Activated CD4-positive, alpha-beta memory T cell treated with anti-CD3 and anti-CD28 coated beads, Interleukin-2, amount 10 ng/mL, durations not matched to agents 7 days and 5 days (primary cell): ENCODE data around the gene CEACAM18. TPM values are rescaled to one million over a fixed set of nuclear protein-coding genes. Genes with fewer than 3 reads are reported as not detected.

Experiments
- CTCF ChIA-PET: fragments of 350-600 bp; sonication (Branson Sonifier 250); formaldehyde crosslinking; loops from one replicate; lab custom pipeline; 2021; ENCODE audit warnings: antibody characterized with exemption, inconsistent platforms; lab: Charles Lee
- POLR2A ChIA-PET: fragments of 350-600 bp; sonication (Branson Sonifier 250); formaldehyde crosslinking; loops from one replicate; lab custom pipeline; 2021; ENCODE audit warnings: antibody characterized with exemption; lab: Charles Lee
- DNase-seq: peaks from one replicate; pipeline ENCODE4 v3.0.0-alpha.2; 2020
- H3K27ac Mint-ChIP-seq: one replicate; pipeline ENCODE4 v1.8.0; 2021; ENCODE audit warnings: mild to moderate bottlenecking, mixed read lengths
- H3K27me3 Mint-ChIP-seq: one replicate; pipeline ENCODE4 v1.8.0; 2021; ENCODE audit warnings: mixed read lengths
- H3K36me3 Mint-ChIP-seq: one replicate; pipeline ENCODE4 v1.8.0; 2021; ENCODE audit warnings: low read depth, mixed read lengths
- H3K4me1 Mint-ChIP-seq: one replicate; pipeline ENCODE4 v1.8.0; 2021; ENCODE audit warnings: mixed read lengths
- H3K4me3 Mint-ChIP-seq: one replicate; pipeline ENCODE4 v1.8.0; 2021; ENCODE audit warnings: mild to moderate bottlenecking, mixed read lengths
- H3K9me3 Mint-ChIP-seq: one replicate; pipeline ENCODE4 v1.8.0; 2021; ENCODE audit warnings: mixed read lengths
- total RNA-seq, 2 experiments: library from RNA; stranded (reverse); gene quantifications; one replicate each; pipeline ENCODE4 v1.2.3, GENCODE V29; 2021

The CEACAM18 gene
- total RNA-seq, 2 experiments from 2014 or later: not detected

GRCh38 chr19:51529301-51529700, 51.0 kb downstream of the CEACAM18 start:
- peaks cover 47% of the 10 kb centered on the region for H3K27me3 Mint-ChIP-seq
- no peak for DNase-seq
- H3K4me3 Mint-ChIP-seq: no peak overlapping the region
- H3K9me3 Mint-ChIP-seq: no peaks in the 10 kb centered on the region
- H3K36me3 Mint-ChIP-seq: no peaks in the 10 kb centered on the region
- POLR2A ChIA-PET: no interaction called here
- peaks cover 8% of the 10 kb centered on the region for H3K4me1 Mint-ChIP-seq
- no peak overlapping the region for H3K27ac Mint-ChIP-seq
- CTCF ChIA-PET: interaction anchor here (1.4 kb wide), 2 partner anchors 14 to 15 kb away, joined by 3 to 4 read pairs; no protein-coding TSS in a partner anchor

- no peak overlapping the region for H3K27ac Mint-ChIP-seq
- H3K4me3 Mint-ChIP-seq: no peak overlapping the region
- ChIA-PET POLR2A (no interaction called here), CTCF (no interaction called here)
- peaks cover 8% of the 10 kb centered on the region for H3K4me1 Mint-ChIP-seq
- no peak for DNase-seq
- peaks cover 57% of the 10 kb centered on the region for H3K27me3 Mint-ChIP-seq
- no peaks in the 10 kb centered on the region for H3K9me3 Mint-ChIP-seq
- H3K36me3 Mint-ChIP-seq: no peaks in the 10 kb centered on the region
These were observed 52.3 kb downstream of the CEACAM18 start for GRCh38 chr19:51530616-51531015.

- Mint-ChIP-seq H3K9me3 (no peaks in the 10 kb centered on the region), H3K27me3 (peaks cover 60% of the 10 kb centered on the region), H3K4me3 (no peak within 1 kb of the TSS), H3K36me3 (no peaks in the 10 kb centered on the region), H3K4me1 (peaks cover 8% of the 10 kb centered on the region), H3K27ac (no peak within 1 kb of the TSS)
- ChIA-PET CTCF (no interaction called here), POLR2A (no interaction called here)
- peak; percentile 32 for DNase-seq
These were observed 53.3 kb downstream of the CEACAM18 start, which contains the start of gene SIGLEC6 for GRCh38 chr19:51531349-51532315. Gene SIGLEC6, minus strand, starts transcription at chr19:51531670. Its CDS starts 22 bp downstream, at chr19:51531648.

- Mint-ChIP-seq H3K4me1 (peaks cover 8% of the 10 kb centered on the region), H3K9me3 (no peaks in the 10 kb centered on the region), H3K27ac (no peak overlapping the region), H3K4me3 (no peak overlapping the region), H3K27me3 (peaks cover 62% of the 10 kb centered on the region), H3K36me3 (no peaks in the 10 kb centered on the region)
- CTCF ChIA-PET: no interaction called here
- POLR2A ChIA-PET: no interaction called here
- no peak for DNase-seq
These were observed 57.2 kb downstream of the CEACAM18 start for GRCh38 chr19:51535535-51535934.

GRCh38 chr19:51539821-51540366, 61.6 kb downstream of the CEACAM18 start:
- H3K27ac Mint-ChIP-seq: no peak overlapping the region
- peaks cover 53% of the 10 kb centered on the region for H3K27me3 Mint-ChIP-seq
- no peaks in the 10 kb centered on the region for H3K9me3 Mint-ChIP-seq
- H3K4me3 Mint-ChIP-seq: no peak overlapping the region
- no peak for DNase-seq
- no peaks in the 10 kb centered on the region for H3K36me3 Mint-ChIP-seq
- ChIA-PET CTCF (no interaction called here), POLR2A (interaction anchor here (0.9 kb wide), 1 partner anchor 66 kb away, joined by 3 read pairs; no protein-coding TSS in a partner anchor)
- H3K4me1 Mint-ChIP-seq: no peaks in the 10 kb centered on the region

Other genes with a start within 250 kb of the CEACAM18 start
- gene SIGLECL1, start 227.5 kb upstream of the CEACAM18 start, total RNA-seq: under 1 TPM in 1 of 2 experiments, not detected in 1; 0.18 TPM
- gene IGLON5, start 166.9 kb upstream of the CEACAM18 start, total RNA-seq: under 1 TPM; 0.68 to 0.81 TPM
- gene VSIG10L, start 136.4 kb upstream of the CEACAM18 start, total RNA-seq: 1 to 10 TPM; 2.3 to 2.5 TPM
- gene ETFB, start 112.2 kb upstream of the CEACAM18 start, total RNA-seq: 100 to 1,000 TPM; 126 to 131 TPM
- 1 to 10 TPM; 6.4 to 8.2 TPM for gene CLDND2, start 109.5 kb upstream of the CEACAM18 start, total RNA-seq
- 100 to 1,000 TPM; 417 to 428 TPM for gene NKG7, start 105.9 kb upstream of the CEACAM18 start, total RNA-seq
- not detected for gene LIM2, start 90.6 kb upstream of the CEACAM18 start, total RNA-seq
- gene C19orf84, start 87.9 kb upstream of the CEACAM18 start, total RNA-seq: not detected
- gene SIGLEC10, start 60.9 kb upstream of the CEACAM18 start, total RNA-seq: under 1 TPM; 0.45 to 0.88 TPM
- not detected for gene SIGLEC8, start 20.1 kb upstream of the CEACAM18 start, total RNA-seq
- under 1 TPM; 0.35 to 0.43 TPM for gene SIGLEC12, start 23.3 kb downstream of the CEACAM18 start, total RNA-seq
- under 1 TPM; 0.15 to 0.48 TPM for gene SIGLEC6, start 53.1 kb downstream of the CEACAM18 start, total RNA-seq
- 1 to 10 TPM; 5.5 to 7.1 TPM for gene ZNF175, start 92.7 kb downstream of the CEACAM18 start, total RNA-seq
- not detected for gene SIGLEC5, start 151.9 kb downstream of the CEACAM18 start, total RNA-seq
- not detected for gene SIGLEC14, start 168.3 kb downstream of the CEACAM18 start, total RNA-seq
- gene SPACA6, start 214.8 kb downstream of the CEACAM18 start, total RNA-seq: 1 to 10 TPM; 5.2 to 6.6 TPM
- gene HAS1, start 245.5 kb downstream of the CEACAM18 start, total RNA-seq: not detected